MM.1S (cell line): ENCODE measurements around the gene IMP3.

Experiments used
- EZH2 ChIP-seq: fragments of 300-600 bp; sonication (generic); optimal IDR thresholded peaks from 2 replicates; pipeline ENCODE3; 2017; ENCODE audit warnings: low read depth, mild to moderate bottlenecking, antibody characterized with exemption, low read length, mixed read lengths
- EZH2phosphoT487 ChIP-seq: fragments of 300-600 bp; sonication (generic); IDR thresholded peaks from 2 replicates; pipeline ENCODE4 v1.6.1; 2018; ENCODE audit warnings: antibody characterized with exemption, low read length
- TF ChIP-seq, protein P1 (sequence below): fragments of 300-600 bp; sonication (generic); IDR thresholded peaks from 2 replicates; pipeline ENCODE4 v1.5.1; 2016; ENCODE audit warnings: antibody characterized with exemption, low read length, mixed read lengths

DNA sequence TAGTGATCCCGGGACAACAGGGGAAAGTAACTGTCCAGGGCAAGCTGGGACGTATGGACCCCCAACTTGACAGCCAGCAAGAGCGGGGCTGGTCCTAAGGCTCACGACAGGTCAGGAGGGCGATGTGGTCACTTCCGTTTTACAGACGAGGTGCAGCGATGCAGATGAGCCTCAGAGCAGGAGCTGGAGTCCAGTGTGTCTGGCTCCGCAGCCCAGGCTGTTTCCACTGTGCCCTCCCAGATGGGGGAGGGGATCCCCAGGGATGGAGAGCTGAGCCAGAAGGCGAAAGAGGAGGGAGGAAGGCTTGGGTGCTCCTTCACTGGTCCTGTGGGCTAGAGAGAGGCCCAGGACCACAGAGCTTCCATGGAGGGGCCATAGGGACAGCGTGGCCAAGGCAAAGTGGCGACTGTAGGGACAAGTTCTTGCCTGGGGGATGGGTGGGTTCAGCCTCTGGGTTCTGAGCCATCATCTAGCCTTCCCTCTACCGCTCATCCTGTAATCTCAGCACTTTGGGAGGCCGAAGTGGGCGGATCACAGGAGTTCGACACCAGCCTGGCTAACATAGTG lies 13.4 kb upstream of the IMP3 start:
- TF ChIP-seq EZH2phosphoT487 (no peak), EZH2 (no peak)
- TF ChIP-seq, protein P1, sequence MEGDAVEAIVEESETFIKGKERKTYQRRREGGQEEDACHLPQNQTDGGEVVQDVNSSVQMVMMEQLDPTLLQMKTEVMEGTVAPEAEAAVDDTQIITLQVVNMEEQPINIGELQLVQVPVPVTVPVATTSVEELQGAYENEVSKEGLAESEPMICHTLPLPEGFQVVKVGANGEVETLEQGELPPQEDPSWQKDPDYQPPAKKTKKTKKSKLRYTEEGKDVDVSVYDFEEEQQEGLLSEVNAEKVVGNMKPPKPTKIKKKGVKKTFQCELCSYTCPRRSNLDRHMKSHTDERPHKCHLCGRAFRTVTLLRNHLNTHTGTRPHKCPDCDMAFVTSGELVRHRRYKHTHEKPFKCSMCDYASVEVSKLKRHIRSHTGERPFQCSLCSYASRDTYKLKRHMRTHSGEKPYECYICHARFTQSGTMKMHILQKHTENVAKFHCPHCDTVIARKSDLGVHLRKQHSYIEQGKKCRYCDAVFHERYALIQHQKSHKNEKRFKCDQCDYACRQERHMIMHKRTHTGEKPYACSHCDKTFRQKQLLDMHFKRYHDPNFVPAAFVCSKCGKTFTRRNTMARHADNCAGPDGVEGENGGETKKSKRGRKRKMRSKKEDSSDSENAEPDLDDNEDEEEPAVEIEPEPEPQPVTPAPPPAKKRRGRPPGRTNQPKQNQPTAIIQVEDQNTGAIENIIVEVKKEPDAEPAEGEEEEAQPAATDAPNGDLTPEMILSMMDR: no peak
